ENCODE results near the gene CDO1.

DNA sequence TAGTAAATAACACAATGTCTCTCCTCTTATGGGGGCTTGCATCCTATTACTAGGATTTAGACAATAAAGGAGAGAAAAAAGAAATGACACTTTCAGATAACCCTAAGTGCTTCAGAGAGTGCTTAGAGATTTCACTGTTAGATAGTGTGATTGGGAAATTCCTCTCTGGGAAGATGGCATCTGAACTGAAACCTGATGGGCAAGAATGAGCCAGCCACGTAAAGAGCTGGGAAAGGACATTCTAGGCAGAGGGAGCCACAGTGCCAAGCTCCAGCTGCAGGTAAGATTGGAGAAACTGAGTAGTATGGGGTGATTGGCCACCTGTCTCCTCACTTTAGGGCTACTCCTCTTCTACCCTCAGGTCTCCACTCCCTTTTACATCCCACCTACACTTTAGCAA is 14.5 kb downstream of the CDO1 start:
- TF ChIP-seq CTCF (conservative IDR thresholded peaks at IDR 0.05 in 1 of 2, IDR thresholded peaks at IDR 0.05 in 1 of 2; ENCODE audit: extremely low read depth in 1 of 2, insufficient read depth in 1 of 2, low read depth in 1 of 2, low read length in 2 of 2) (no peak), EZH2 (IDR thresholded peaks at IDR 0.05; ENCODE audit: borderline replicate concordance, low read length) (no peak)

All from mammary epithelial cell (primary cell).